WTC11 (cell line): Measurements from ENCODE around the gene IL6ST. TPM values are rescaled to one million over a fixed set of nuclear protein-coding genes. Genes with fewer than 3 reads are reported as not detected.

ENCODE experiments used
- ATAC-seq: fragments of 200-7000 bp; cut with Tn5 transposase; 2 replicates; pipeline ENCODE4 v1.10.0; 2021; ENCODE audit warnings: mild to moderate bottlenecking, moderate library complexity
- CTCF ChIA-PET: fragments of 300-600 bp; sonication (Branson Sonifier 250); formaldehyde crosslinking; loops from one replicate; lab custom pipeline; 2021; ENCODE audit warnings: antibody characterized with exemption; lab: Charles Lee
- POLR2A ChIA-PET: fragments of 350-600 bp; sonication (Branson Sonifier 250); formaldehyde crosslinking; loops from one replicate; lab custom pipeline; 2021; ENCODE audit warnings: antibody characterized with exemption; lab: Charles Lee
- DNase-seq: peaks from one replicate; pipeline ENCODE4 v3.0.0; 2021; ENCODE audit warnings: low spot score
- H3K27ac Mint-ChIP-seq: 2 replicates; pipeline ENCODE4 v1.8.0; 2021; ENCODE audit warnings: mixed read lengths
- H3K27me3 Mint-ChIP-seq: 2 replicates; pipeline ENCODE4 v1.8.0; 2021; ENCODE audit warnings: low read depth, mild to moderate bottlenecking, moderate library complexity, mixed read lengths
- H3K36me3 Mint-ChIP-seq: 2 replicates; pipeline ENCODE4 v1.8.0; 2021; ENCODE audit warnings: mixed read lengths
- H3K4me1 Mint-ChIP-seq: 2 replicates; pipeline ENCODE4 v1.8.0; 2022; ENCODE audit warnings: mixed read lengths
- H3K4me3 Mint-ChIP-seq: 2 replicates; pipeline ENCODE4 v1.8.0; 2021; ENCODE audit warnings: mild to moderate bottlenecking, moderate library complexity, mixed read lengths
- H3K9me3 Mint-ChIP-seq: 2 replicates; pipeline ENCODE4 v1.8.0; 2021; ENCODE audit warnings: mixed read lengths
- ATF1 ChIP-seq: sonication (generic); formaldehyde crosslinking; IDR thresholded peaks from 2 replicates; pipeline ENCODE4 v1.8.1; 2023; ENCODE audit warnings: mild to moderate bottlenecking, moderate library complexity, missing genetic modification reagents
- E2F1 ChIP-seq: sonication (generic); formaldehyde crosslinking; IDR thresholded peaks from 2 replicates; pipeline ENCODE4 v1.8.0; 2022; ENCODE audit warnings: mild to moderate bottlenecking, missing genetic modification reagents
- FOXJ3 ChIP-seq: sonication (generic); formaldehyde crosslinking; IDR thresholded peaks from 2 replicates; pipeline ENCODE4 v1.9.0; 2021; ENCODE audit warnings: missing genetic modification reagents, mild to moderate bottlenecking, borderline replicate concordance
- GABPB1 ChIP-seq: sonication (generic); formaldehyde crosslinking; IDR thresholded peaks from 2 replicates; pipeline ENCODE4 v1.8.1; 2023; ENCODE audit warnings: mild to moderate bottlenecking, missing genetic modification reagents
- IRF2 ChIP-seq: sonication (generic); formaldehyde crosslinking; IDR thresholded peaks from 2 replicates; pipeline ENCODE4 v1.8.0; 2022; ENCODE audit warnings: low read depth, missing genetic modification reagents, borderline replicate concordance
- MXD4 ChIP-seq: fragments of 250-450 bp; sonication (Bioruptor Pico); IDR thresholded peaks from 2 replicates; pipeline ENCODE4 v1.8.0; 2021; ENCODE audit warnings: mild to moderate bottlenecking, moderate library complexity, borderline replicate concordance
- MYBL2 ChIP-seq: sonication (generic); formaldehyde crosslinking; IDR thresholded peaks from 2 replicates; pipeline ENCODE4 v1.8.1; 2023; ENCODE audit warnings: mild to moderate bottlenecking, moderate library complexity, missing genetic modification reagents
- NFE2L1 ChIP-seq: sonication (generic); formaldehyde crosslinking; IDR thresholded peaks from 2 replicates; pipeline ENCODE4 v1.8.1; 2023; ENCODE audit warnings: missing genetic modification reagents
- NFYB ChIP-seq: sonication (generic); formaldehyde crosslinking; conservative IDR thresholded peaks from 2 replicates; pipeline ENCODE4 v1.8.0; 2022; ENCODE audit warnings: low read depth, missing genetic modification reagents
- NR2C2 ChIP-seq: sonication (generic); formaldehyde crosslinking; IDR thresholded peaks from 2 replicates; pipeline ENCODE4 v1.8.0; 2022; ENCODE audit warnings: mild to moderate bottlenecking, missing genetic modification reagents
- SMAD3 ChIP-seq: sonication (generic); formaldehyde crosslinking; IDR thresholded peaks from 2 replicates; pipeline ENCODE4 v1.8.0; 2022; ENCODE audit warnings: missing genetic modification reagents, mild to moderate bottlenecking, borderline replicate concordance
- SMAD4 ChIP-seq: sonication (generic); formaldehyde crosslinking; IDR thresholded peaks from 2 replicates; pipeline ENCODE4 v1.8.0; 2022; ENCODE audit warnings: mild to moderate bottlenecking, missing genetic modification reagents
- SOX15 ChIP-seq: fragments of 250-450 bp; sonication (Bioruptor Pico); IDR thresholded peaks from 2 replicates; pipeline ENCODE4 v1.9.0; 2021; ENCODE audit warnings: mild to moderate bottlenecking
- SP1 ChIP-seq: sonication (generic); formaldehyde crosslinking; conservative IDR thresholded peaks from 2 replicates; pipeline ENCODE4 v1.8.1; 2022; ENCODE audit warnings: missing genetic modification reagents
- TCF7 ChIP-seq: sonication (generic); formaldehyde crosslinking; IDR thresholded peaks from 2 replicates; pipeline ENCODE4 v1.8.0; 2022; ENCODE audit warnings: mild to moderate bottlenecking, low read depth, missing genetic modification reagents, moderate library complexity
- TEAD1 ChIP-seq: sonication (generic); formaldehyde crosslinking; IDR thresholded peaks from 2 replicates; pipeline ENCODE4 v1.8.0; 2022; ENCODE audit warnings: mild to moderate bottlenecking, missing genetic modification reagents
- USF2 ChIP-seq: sonication (generic); formaldehyde crosslinking; IDR thresholded peaks from 2 replicates; pipeline ENCODE4 v1.8.1; 2023; ENCODE audit warnings: mild to moderate bottlenecking, missing genetic modification reagents, moderate library complexity
- ZBTB21 ChIP-seq: sonication (generic); formaldehyde crosslinking; IDR thresholded peaks from 2 replicates; pipeline ENCODE4 v1.8.1; 2023; ENCODE audit warnings: mild to moderate bottlenecking, missing genetic modification reagents, borderline replicate concordance
- ZNF219 ChIP-seq: sonication (generic); formaldehyde crosslinking; IDR thresholded peaks from 2 replicates; pipeline ENCODE4 v1.8.0; 2023; ENCODE audit warnings: missing genetic modification reagents, mild to moderate bottlenecking, borderline replicate concordance
- ZNF232 ChIP-seq: sonication (generic); formaldehyde crosslinking; IDR thresholded peaks from 2 replicates; pipeline ENCODE4 v1.8.0; 2022; ENCODE audit warnings: mild to moderate bottlenecking, missing genetic modification reagents
- ZNF532 ChIP-seq: fragments of 250-450 bp; sonication (Bioruptor Pico); IDR thresholded peaks from 2 replicates; pipeline ENCODE4 v1.9.0; 2021; ENCODE audit warnings: mild to moderate bottlenecking, borderline replicate concordance
- total RNA-seq: library from RNA; stranded (reverse); gene quantifications from 3 replicates; pipeline ENCODE4 v1.2.3, GENCODE V29; 2021
- TF ChIP-seq, protein P1 (sequence below): sonication (generic); formaldehyde crosslinking; IDR thresholded peaks from 2 replicates; pipeline ENCODE4 v1.8.1; 2023; ENCODE audit warnings: mild to moderate bottlenecking, missing genetic modification reagents
- TF ChIP-seq, protein P2 (sequence below): sonication (generic); formaldehyde crosslinking; IDR thresholded peaks from 2 replicates; pipeline ENCODE4 v1.8.0; 2022; ENCODE audit warnings: mild to moderate bottlenecking, missing genetic modification reagents
- TF ChIP-seq, protein P3 (sequence below): sonication (generic); formaldehyde crosslinking; IDR thresholded peaks from 2 replicates; pipeline ENCODE4 v1.8.0; 2023; ENCODE audit warnings: missing genetic modification reagents
- TF ChIP-seq, protein P4 (sequence below): sonication (generic); formaldehyde crosslinking; IDR thresholded peaks from 2 replicates; pipeline ENCODE4 v1.8.0; 2023; ENCODE audit warnings: mild to moderate bottlenecking, missing genetic modification reagents
- TF ChIP-seq, protein P5 (sequence below): fragments of 250-450 bp; sonication (Bioruptor Pico); IDR thresholded peaks from 2 replicates; pipeline ENCODE4 v1.9.0; 2021; ENCODE audit warnings: mild to moderate bottlenecking

IL6ST gene
- total RNA-seq, 1 experiment from 2014 or later: 8.4 TPM

- no peak overlapping the region for H3K27ac Mint-ChIP-seq
- no peak for TF ChIP-seq ATF1 (CRISPR knock-in tag)
- no peak for TF ChIP-seq SOX15 (CRISPR knock-in tag)
- TF ChIP-seq, protein P1, sequence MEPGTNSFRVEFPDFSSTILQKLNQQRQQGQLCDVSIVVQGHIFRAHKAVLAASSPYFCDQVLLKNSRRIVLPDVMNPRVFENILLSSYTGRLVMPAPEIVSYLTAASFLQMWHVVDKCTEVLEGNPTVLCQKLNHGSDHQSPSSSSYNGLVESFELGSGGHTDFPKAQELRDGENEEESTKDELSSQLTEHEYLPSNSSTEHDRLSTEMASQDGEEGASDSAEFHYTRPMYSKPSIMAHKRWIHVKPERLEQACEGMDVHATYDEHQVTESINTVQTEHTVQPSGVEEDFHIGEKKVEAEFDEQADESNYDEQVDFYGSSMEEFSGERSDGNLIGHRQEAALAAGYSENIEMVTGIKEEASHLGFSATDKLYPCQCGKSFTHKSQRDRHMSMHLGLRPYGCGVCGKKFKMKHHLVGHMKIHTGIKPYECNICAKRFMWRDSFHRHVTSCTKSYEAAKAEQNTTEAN: no peak
- no peak for TF ChIP-seq ZNF232 (CRISPR knock-in tag)
- no peak for TF ChIP-seq USF2 (CRISPR knock-in tag)
- TF ChIP-seq ZBTB21: no peak
- TF ChIP-seq TEAD1: no peak
- no peak for TF ChIP-seq GABPB1 (CRISPR knock-in tag)
- no peak for TF ChIP-seq IRF2 (CRISPR knock-in tag)
- no peak for TF ChIP-seq SMAD4 (CRISPR knock-in tag)
- TF ChIP-seq SP1 (CRISPR knock-in tag): no peak
- H3K36me3 Mint-ChIP-seq: peaks cover 3% of the 10 kb centered on the region; the same call in 1 of the 2 replicates
- no peak for ATAC-seq
- POLR2A ChIA-PET: no interaction called here
- no peaks in the 10 kb centered on the region for H3K27me3 Mint-ChIP-seq
- H3K4me1 Mint-ChIP-seq: no peaks in the 10 kb centered on the region
- DNase-seq: no peak
- H3K9me3 Mint-ChIP-seq: no peaks in the 10 kb centered on the region
- CTCF ChIA-PET: no interaction called here
- no peak overlapping the region for H3K4me3 Mint-ChIP-seq
These were observed 24.8 kb downstream of the IL6ST start for GRCh38 chr5:55969956-55970355.

- POLR2A ChIA-PET: no interaction called here
- no peaks in the 10 kb centered on the region for H3K9me3 Mint-ChIP-seq
- no peak for DNase-seq
- CTCF ChIA-PET: no interaction called here
- H3K27ac Mint-ChIP-seq: no peak overlapping the region
- H3K4me3 Mint-ChIP-seq: no peak overlapping the region
- ATAC-seq: no peak
- no peaks in the 10 kb centered on the region for H3K4me1 Mint-ChIP-seq
- H3K27me3 Mint-ChIP-seq: no peaks in the 10 kb centered on the region
- H3K36me3 Mint-ChIP-seq: no peaks in the 10 kb centered on the region
- TF ChIP-seq E2F1 (CRISPR knock-in tag) (no peak), ZNF532 (CRISPR knock-in tag) (no peak), NR2C2 (CRISPR knock-in tag) (no peak), MYBL2 (CRISPR knock-in tag) (no peak), FOXJ3 (CRISPR knock-in tag) (no peak), NFYB (CRISPR knock-in tag) (no peak), SMAD3 (CRISPR knock-in tag) (no peak), TCF7 (no peak), NFE2L1 (CRISPR knock-in tag) (no peak), SMAD4 (CRISPR knock-in tag) (no peak), MXD4 (CRISPR knock-in tag) (no peak), ZNF219 (CRISPR knock-in tag) (no peak)
- TF ChIP-seq, protein P2, sequence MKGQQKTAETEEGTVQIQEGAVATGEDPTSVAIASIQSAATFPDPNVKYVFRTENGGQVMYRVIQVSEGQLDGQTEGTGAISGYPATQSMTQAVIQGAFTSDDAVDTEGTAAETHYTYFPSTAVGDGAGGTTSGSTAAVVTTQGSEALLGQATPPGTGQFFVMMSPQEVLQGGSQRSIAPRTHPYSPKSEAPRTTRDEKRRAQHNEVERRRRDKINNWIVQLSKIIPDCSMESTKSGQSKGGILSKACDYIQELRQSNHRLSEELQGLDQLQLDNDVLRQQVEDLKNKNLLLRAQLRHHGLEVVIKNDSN: no peak
- TF ChIP-seq, protein P3, sequence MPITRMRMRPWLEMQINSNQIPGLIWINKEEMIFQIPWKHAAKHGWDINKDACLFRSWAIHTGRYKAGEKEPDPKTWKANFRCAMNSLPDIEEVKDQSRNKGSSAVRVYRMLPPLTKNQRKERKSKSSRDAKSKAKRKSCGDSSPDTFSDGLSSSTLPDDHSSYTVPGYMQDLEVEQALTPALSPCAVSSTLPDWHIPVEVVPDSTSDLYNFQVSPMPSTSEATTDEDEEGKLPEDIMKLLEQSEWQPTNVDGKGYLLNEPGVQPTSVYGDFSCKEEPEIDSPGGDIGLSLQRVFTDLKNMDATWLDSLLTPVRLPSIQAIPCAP (CRISPR knock-in tag): no peak
- TF ChIP-seq, protein P4, sequence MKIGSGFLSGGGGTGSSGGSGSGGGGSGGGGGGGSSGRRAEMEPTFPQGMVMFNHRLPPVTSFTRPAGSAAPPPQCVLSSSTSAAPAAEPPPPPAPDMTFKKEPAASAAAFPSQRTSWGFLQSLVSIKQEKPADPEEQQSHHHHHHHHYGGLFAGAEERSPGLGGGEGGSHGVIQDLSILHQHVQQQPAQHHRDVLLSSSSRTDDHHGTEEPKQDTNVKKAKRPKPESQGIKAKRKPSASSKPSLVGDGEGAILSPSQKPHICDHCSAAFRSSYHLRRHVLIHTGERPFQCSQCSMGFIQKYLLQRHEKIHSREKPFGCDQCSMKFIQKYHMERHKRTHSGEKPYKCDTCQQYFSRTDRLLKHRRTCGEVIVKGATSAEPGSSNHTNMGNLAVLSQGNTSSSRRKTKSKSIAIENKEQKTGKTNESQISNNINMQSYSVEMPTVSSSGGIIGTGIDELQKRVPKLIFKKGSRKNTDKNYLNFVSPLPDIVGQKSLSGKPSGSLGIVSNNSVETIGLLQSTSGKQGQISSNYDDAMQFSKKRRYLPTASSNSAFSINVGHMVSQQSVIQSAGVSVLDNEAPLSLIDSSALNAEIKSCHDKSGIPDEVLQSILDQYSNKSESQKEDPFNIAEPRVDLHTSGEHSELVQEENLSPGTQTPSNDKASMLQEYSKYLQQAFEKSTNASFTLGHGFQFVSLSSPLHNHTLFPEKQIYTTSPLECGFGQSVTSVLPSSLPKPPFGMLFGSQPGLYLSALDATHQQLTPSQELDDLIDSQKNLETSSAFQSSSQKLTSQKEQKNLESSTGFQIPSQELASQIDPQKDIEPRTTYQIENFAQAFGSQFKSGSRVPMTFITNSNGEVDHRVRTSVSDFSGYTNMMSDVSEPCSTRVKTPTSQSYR (CRISPR knock-in tag): no peak
- TF ChIP-seq, protein P5, sequence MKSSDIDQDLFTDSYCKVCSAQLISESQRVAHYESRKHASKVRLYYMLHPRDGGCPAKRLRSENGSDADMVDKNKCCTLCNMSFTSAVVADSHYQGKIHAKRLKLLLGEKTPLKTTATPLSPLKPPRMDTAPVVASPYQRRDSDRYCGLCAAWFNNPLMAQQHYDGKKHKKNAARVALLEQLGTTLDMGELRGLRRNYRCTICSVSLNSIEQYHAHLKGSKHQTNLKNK (CRISPR knock-in tag): no peak
These were observed 28.5 kb downstream of the IL6ST start for GRCh38 chr5:55966284-55966683.
